H1 (cell line): ENCODE measurements around the gene MYRIP. TPM values are rescaled to one million over a fixed set of nuclear protein-coding genes. Genes with fewer than 3 reads are reported as not detected.

Experiments used
- CTCF ChIA-PET: fragments of 300-600 bp; sonication (Branson Sonifier 250); formaldehyde crosslinking; loops from one replicate; lab custom pipeline; 2021; ENCODE audit not compliant: partially characterized antibody; lab: Charles Lee
- POLR2A ChIA-PET: fragments of 300-600 bp; sonication (Branson Sonifier 250); formaldehyde crosslinking; loops from one replicate; lab custom pipeline; 2021; ENCODE audit warnings: inconsistent platforms; ENCODE audit not compliant: partially characterized antibody; lab: Charles Lee
- DNase-seq, 2 experiments: peaks; one replicate each; pipeline versions ENCODE4 v3.0.0 to v3.0.0-alpha.2; 2010 to 2022; ENCODE audit warnings: low spot score in 2 of 2, low read depth in 1 of 2, mixed read lengths in 1 of 2
- FAIRE-seq: peaks from 2 replicates; lab custom pipeline; 2011; peaks lifted over from hg19 to GRCh38; lab: Jason Lieb, UNC
- H2AFZ ChIP-seq: 2 replicates; pipeline ENCODE4 v1.8.1; 2012; ENCODE audit warnings: low read length, inconsistent platforms
- H2AK5ac ChIP-seq: 2 replicates; pipeline ENCODE4 v1.6.1; 2013; ENCODE audit warnings: low read depth, low read length
- H2BK120ac ChIP-seq: replicated peaks from 2 replicates; pipeline ENCODE3; 2013; ENCODE audit warnings: low read depth, low read length, inconsistent platforms
- H2BK12ac ChIP-seq: 2 replicates; pipeline ENCODE4 v1.6.1; 2013; ENCODE audit warnings: low read depth, low read length
- H2BK15ac ChIP-seq: 2 replicates; pipeline ENCODE4 v1.6.1; 2013; ENCODE audit warnings: low read length
- H2BK20ac ChIP-seq: 2 replicates; pipeline ENCODE4 v1.6.1; 2013; ENCODE audit warnings: low read length
- H2BK5ac ChIP-seq: 2 replicates; pipeline ENCODE4 v1.6.1; 2013; ENCODE audit warnings: low read depth, low read length
- H3K14ac ChIP-seq: 2 replicates; pipeline ENCODE4 v1.6.1; 2013; ENCODE audit warnings: inconsistent platforms; ENCODE audit not compliant: insufficient read length
- H3K18ac ChIP-seq: 2 replicates; pipeline ENCODE4 v1.6.1; 2013; ENCODE audit warnings: low read length; ENCODE audit errors: extremely low read depth
- H3K23ac ChIP-seq: 2 replicates; pipeline ENCODE4 v1.6.1; 2013; ENCODE audit warnings: inconsistent platforms; ENCODE audit not compliant: insufficient read length
- H3K23me2 ChIP-seq: 2 replicates; pipeline ENCODE4 v1.6.1; 2013; ENCODE audit warnings: low read depth, low read length
- H3K27ac ChIP-seq: 2 replicates; pipeline ENCODE4 v1.6.1; 2011; ENCODE audit warnings: low read depth, low read length, inconsistent platforms
- H3K27me3 ChIP-seq, 4 experiments: replicated peaks in 1 of 4; 1 replicate in 1 of 4; 2 replicates in 3 of 4; pipeline versions ENCODE4 v1.6.1 to v1.8.1; 2011 to 2013; ENCODE audit warnings: low read length in 3 of 4, mild to moderate bottlenecking in 3 of 4, inconsistent platforms in 2 of 4, mixed read lengths in 2 of 4, moderate library complexity in 1 of 4; ENCODE audit not compliant: control insufficient read depth in 3 of 4, insufficient read depth in 3 of 4; ENCODE audit errors: extremely low read depth in 1 of 4
- H3K36me3 ChIP-seq, 4 experiments: 2 replicates each; pipeline versions ENCODE4 v1.6.1 to v1.8.1; 2011 to 2013; ENCODE audit warnings: mild to moderate bottlenecking in 4 of 4, low read length in 3 of 4, moderate library complexity in 2 of 4, control low read depth in 1 of 4, inconsistent platforms in 1 of 4; ENCODE audit not compliant: insufficient read depth in 4 of 4, control insufficient read depth in 2 of 4
- H3K4ac ChIP-seq: replicated peaks from 2 replicates; pipeline ENCODE3; 2013; ENCODE audit warnings: low read length, low read depth, mixed read lengths, inconsistent platforms; ENCODE audit not compliant: insufficient read length
- H3K4me1 ChIP-seq, 4 experiments: replicated peaks in 1 of 4; 1 replicate in 1 of 4; 2 replicates in 3 of 4; pipeline versions ENCODE4 v1.6.1 to v1.8.1; 2011 to 2013; ENCODE audit warnings: low read length in 3 of 4, inconsistent platforms in 2 of 4, mixed read lengths in 1 of 4; ENCODE audit not compliant: insufficient read depth in 4 of 4, control insufficient read depth in 3 of 4
- H3K4me2 ChIP-seq, 2 experiments: 2 replicates each; pipeline versions ENCODE4 v1.6.1 to v1.8.1; 2011 to 2013; ENCODE audit warnings: low read depth in 2 of 2, low read length in 2 of 2, control low read depth in 1 of 2, inconsistent platforms in 1 of 2, mild to moderate bottlenecking in 1 of 2; ENCODE audit not compliant: insufficient read depth in 1 of 2
- H3K4me3 ChIP-seq, 4 experiments: fragments of 200-600, 300-600 bp in 1 of 4; sonication (generic), shearing (Covaris generic), sonication (Bioruptor Twin) in 1 of 4; 2 replicates each; pipeline versions ENCODE4 v1.5.1 to v1.8.1; 2011 to 2016; ENCODE audit warnings: low read length in 4 of 4, low read depth in 3 of 4, control low read depth in 2 of 4, inconsistent platforms in 2 of 4, mild to moderate bottlenecking in 2 of 4, mixed read lengths in 1 of 4, moderate library complexity in 1 of 4; ENCODE audit not compliant: insufficient read depth in 2 of 4; ENCODE audit errors: extremely low read depth in 1 of 4
- H3K56ac ChIP-seq: replicated peaks from 2 replicates; pipeline ENCODE3; 2013; ENCODE audit warnings: low read depth, mild to moderate bottlenecking, mixed read lengths, low read length, inconsistent platforms; ENCODE audit not compliant: insufficient read length
- H3K79me1 ChIP-seq: 2 replicates; pipeline ENCODE4 v1.6.1; 2013; ENCODE audit warnings: low read depth, low read length, control low read depth
- H3K79me2 ChIP-seq, 2 experiments: 2 replicates each; pipeline versions ENCODE4 v1.6.1 to v1.8.1; 2012 to 2013; ENCODE audit warnings: low read length in 2 of 2, mild to moderate bottlenecking in 2 of 2, inconsistent platforms in 1 of 2; ENCODE audit not compliant: insufficient read depth in 2 of 2, control insufficient read depth in 1 of 2
- H3K9ac ChIP-seq, 4 experiments: replicated peaks in 1 of 4; 1 replicate in 1 of 4; 2 replicates in 3 of 4; pipeline versions ENCODE4 v1.6.1 to v1.8.1; 2011 to 2013; ENCODE audit warnings: low read depth in 3 of 4, low read length in 3 of 4, control low read depth in 2 of 4, mild to moderate bottlenecking in 2 of 4, moderate library complexity in 2 of 4, inconsistent platforms in 1 of 4; ENCODE audit errors: extremely low read depth in 1 of 4
- H3K9me3 ChIP-seq, 2 experiments: 2 replicates each; pipeline versions ENCODE4 v1.6.1 to v1.8.1; 2012 to 2013; ENCODE audit warnings: mild to moderate bottlenecking in 2 of 2, moderate library complexity in 2 of 2, control low read depth in 1 of 2, inconsistent platforms in 1 of 2, low read depth in 1 of 2, low read length in 1 of 2, mixed read lengths in 1 of 2; ENCODE audit not compliant: insufficient read depth in 2 of 2
- H4K20me1 ChIP-seq, 2 experiments: replicated peaks in 1 of 2; 2 replicates each; pipeline versions ENCODE3 to v1.8.1; 2011 to 2013; ENCODE audit warnings: inconsistent platforms in 2 of 2, low read length in 2 of 2, mild to moderate bottlenecking in 1 of 2; ENCODE audit not compliant: insufficient read depth in 2 of 2, control insufficient read depth in 1 of 2
- H4K5ac ChIP-seq: 2 replicates; pipeline ENCODE4 v1.6.1; 2013; ENCODE audit warnings: low read length, low read depth, mixed read lengths, inconsistent platforms; ENCODE audit not compliant: insufficient read length
- H4K8ac ChIP-seq: 2 replicates; pipeline ENCODE4 v1.8.0; 2013; ENCODE audit warnings: mild to moderate bottlenecking, moderate library complexity, low read length, inconsistent platforms; ENCODE audit not compliant: insufficient read depth; ENCODE audit errors: extremely low read depth
- H4K91ac ChIP-seq: replicated peaks from 2 replicates; pipeline ENCODE3; 2013; ENCODE audit warnings: low read length, mixed read lengths, inconsistent platforms; ENCODE audit not compliant: insufficient read length
- JUND ChIP-seq: IDR thresholded peaks from 2 replicates; pipeline ENCODE4 v1.6.1; 2011; ENCODE audit warnings: mild to moderate bottlenecking, improper control_type of control experiment, low read length
- SAP30 ChIP-seq: fragments of 300-600 bp; sonication (generic); IDR thresholded peaks from 2 replicates; pipeline ENCODE4 v1.7.1; 2012; ENCODE audit warnings: low read length, moderate library complexity, mild to moderate bottlenecking, inconsistent platforms; ENCODE audit not compliant: insufficient read depth, insufficient replicate concordance
- WGBS, 2 experiments: shearing (Covaris generic) in 1 of 2; methylation state at CpG; one replicate each; pipeline versions ENCODE4 v1.1.6 to v1.1.7; 2013 to 2015; ENCODE audit warnings: low lambda C conversion rate in 2 of 2, mixed read lengths in 2 of 2, inconsistent platforms in 1 of 2, low coverage in 1 of 2, missing lambda C conversion rate in 1 of 2; ENCODE audit not compliant: insufficient replicate concordance in 2 of 2, insufficient coverage in 1 of 2, insufficient read length in 1 of 2; ENCODE audit errors: extremely low coverage in 1 of 2, missing lambda C conversion rate in 1 of 2; 5-methylcytosine and 5-hydroxymethylcytosine counted together
- polyA plus RNA-seq, 7 experiments: library from polyadenylated mRNA; depleted of rRNA in 3 of 7; stranded (reverse) in 5 of 7; unstranded in 2 of 7; fragments of >200 nt in 5 of 7; fragments of 200-250 nt in 2 of 7; gene quantifications; 1 replicate in 5 of 7; 2 replicates in 1 of 7; 4 replicates in 1 of 7; pipeline versions ENCODE4 v1.2.1 to v1.2.3, GENCODE V29; 2011 to 2013; ENCODE audit warnings: missing spikeins in 2 of 7, mixed read lengths in 2 of 7
- total RNA-seq: library from RNA; stranded (reverse); fragmentation: NEBNext Ultra II Directional; extraction: Animal tissue kit (Norgen Biotek cat#: 25700); gene quantifications from 2 replicates; pipeline ENCODE4 v1.2.1, GENCODE V29; 2021

The MYRIP gene
- total and polyA plus RNA-seq, 2 of the 8 experiments (the other 6 are each of a cell fraction or from before 2014, with no cell fraction given) = 0.54 to 4.3 TPM

DNA sequence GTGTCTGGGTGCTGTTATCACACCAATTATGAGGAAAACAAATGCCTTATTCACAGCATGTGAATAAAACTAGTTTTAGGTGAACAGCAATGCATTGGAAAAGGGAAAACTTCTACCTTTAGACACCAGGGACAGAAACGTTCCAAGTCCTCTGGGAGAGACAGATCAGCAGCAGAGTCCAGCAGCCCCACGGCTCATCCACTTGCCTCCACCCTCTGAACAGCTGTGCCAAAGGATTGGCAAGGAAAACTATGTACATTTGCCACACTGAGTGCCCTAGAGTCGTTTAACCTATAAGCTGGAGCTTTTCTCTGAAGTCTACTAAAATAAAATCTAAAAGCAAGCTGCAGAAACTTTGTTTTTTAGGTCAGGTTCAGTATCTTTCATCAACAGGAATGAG is 392.4 kb downstream of the MYRIP start:
- H2BK120ac ChIP-seq = no peak overlapping the region
- no peak for TF ChIP-seq SAP30
- no peak for TF ChIP-seq JUND
- H2BK5ac ChIP-seq = no peak overlapping the region
- DNase-seq (no peak), FAIRE-seq (no peak)
- H3K36me3 ChIP-seq = no peaks in the 10 kb centered on the region
- no peaks in the 10 kb centered on the region for H3K9me3 ChIP-seq
- H2BK15ac ChIP-seq = no peak overlapping the region
- H4K91ac ChIP-seq = no peak overlapping the region
- H3K9ac ChIP-seq = no peak overlapping the region
- no peak overlapping the region for H2AFZ ChIP-seq
- ChIA-PET POLR2A (no interaction called here), CTCF (interaction anchor here (0.8 to 1.7 kb wide), 6 partner anchors 10 to 115 kb away, joined by 3 to 7 read pairs (median 4); partner anchors contain the start of gene EIF1B)
- H3K4ac ChIP-seq = no peak overlapping the region
- H3K4me1 ChIP-seq = no peaks in the 10 kb centered on the region
- WGBS, 2 experiments = 93% methylated on average over 3 of the region's 3 CpGs; no CpG with 5 or more reads in 1 of the 2 experiments
- H4K20me1 ChIP-seq = no peaks in the 10 kb centered on the region
- no peak overlapping the region for H2BK12ac ChIP-seq
- H2BK20ac ChIP-seq = no peak overlapping the region
- no peaks in the 10 kb centered on the region for H3K23me2 ChIP-seq
- no peak overlapping the region; the same call in 1 of the 2 replicates for H4K8ac ChIP-seq
- no peaks in the 10 kb centered on the region for H3K79me1 ChIP-seq
- no peak overlapping the region for H3K18ac ChIP-seq
- no peak overlapping the region for H4K5ac ChIP-seq
- no peaks in the 10 kb centered on the region for H3K27me3 ChIP-seq
- no peak overlapping the region for H3K14ac ChIP-seq
- H3K4me3 ChIP-seq = no peak overlapping the region
- H2AK5ac ChIP-seq = no peak overlapping the region
- no peak overlapping the region for H3K56ac ChIP-seq
- no peaks in the 10 kb centered on the region for H3K79me2 ChIP-seq
- H3K27ac ChIP-seq = no peak overlapping the region
- no peak overlapping the region for H3K23ac ChIP-seq
- no peak overlapping the region for H3K4me2 ChIP-seq
